NB4 (cell line): ENCODE results near the gene DYSF.

ENCODE experiments used
- DNase-seq: peaks from one replicate; pipeline ENCODE4 v3.0.0; 2010; ENCODE audit warnings: low read depth
- H3K4me3 ChIP-seq: one replicate; pipeline ENCODE4 v1.5.1; 2011; ENCODE audit warnings: mild to moderate bottlenecking, low read depth, low read length, moderate library complexity
- MYC ChIP-seq: IDR thresholded peaks from 2 replicates; pipeline ENCODE4 v1.6.1; 2011; ENCODE audit warnings: low read depth, low read length
- POLR2A ChIP-seq: IDR thresholded peaks from 2 replicates; pipeline ENCODE4 v1.6.1; 2011; ENCODE audit warnings: mild to moderate bottlenecking; ENCODE audit not compliant: insufficient read length; ENCODE audit errors: extremely low read depth
- TF ChIP-seq, protein P1 (sequence below): IDR thresholded peaks from one replicate; pipeline ENCODE4 v1.5.1; 2012; ENCODE audit warnings: low read depth, low read length
- TF ChIP-seq, protein P2 (sequence below): IDR thresholded peaks from 2 replicates; pipeline ENCODE4 v1.6.1; 2011; ENCODE audit warnings: low read depth, low read length

The DYSF gene

DNA sequence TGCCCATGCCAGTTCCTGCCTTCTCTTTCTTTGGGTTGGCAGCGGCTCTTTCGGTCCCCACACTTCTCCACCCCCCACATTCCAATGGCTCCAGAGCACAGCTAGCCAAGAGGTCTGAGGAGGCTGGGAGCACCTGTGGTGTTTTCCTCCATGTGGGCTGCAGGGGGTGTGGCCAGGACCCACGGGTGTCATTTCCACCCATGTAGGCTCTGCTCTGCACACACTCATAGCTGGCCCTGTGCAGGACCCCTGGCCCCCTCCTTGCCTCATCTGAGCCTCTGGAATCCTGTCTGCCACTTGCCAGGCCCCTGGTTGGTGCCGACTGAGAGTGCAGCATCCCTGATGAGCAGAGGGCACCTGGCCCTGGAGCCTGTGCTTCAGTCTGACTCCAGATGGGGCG, 46.3 kb downstream of the DYSF start:
- no peak overlapping the region for H3K4me3 ChIP-seq
- DNase-seq: no peak
- TF ChIP-seq MYC: no peak
- TF ChIP-seq, protein P1, sequence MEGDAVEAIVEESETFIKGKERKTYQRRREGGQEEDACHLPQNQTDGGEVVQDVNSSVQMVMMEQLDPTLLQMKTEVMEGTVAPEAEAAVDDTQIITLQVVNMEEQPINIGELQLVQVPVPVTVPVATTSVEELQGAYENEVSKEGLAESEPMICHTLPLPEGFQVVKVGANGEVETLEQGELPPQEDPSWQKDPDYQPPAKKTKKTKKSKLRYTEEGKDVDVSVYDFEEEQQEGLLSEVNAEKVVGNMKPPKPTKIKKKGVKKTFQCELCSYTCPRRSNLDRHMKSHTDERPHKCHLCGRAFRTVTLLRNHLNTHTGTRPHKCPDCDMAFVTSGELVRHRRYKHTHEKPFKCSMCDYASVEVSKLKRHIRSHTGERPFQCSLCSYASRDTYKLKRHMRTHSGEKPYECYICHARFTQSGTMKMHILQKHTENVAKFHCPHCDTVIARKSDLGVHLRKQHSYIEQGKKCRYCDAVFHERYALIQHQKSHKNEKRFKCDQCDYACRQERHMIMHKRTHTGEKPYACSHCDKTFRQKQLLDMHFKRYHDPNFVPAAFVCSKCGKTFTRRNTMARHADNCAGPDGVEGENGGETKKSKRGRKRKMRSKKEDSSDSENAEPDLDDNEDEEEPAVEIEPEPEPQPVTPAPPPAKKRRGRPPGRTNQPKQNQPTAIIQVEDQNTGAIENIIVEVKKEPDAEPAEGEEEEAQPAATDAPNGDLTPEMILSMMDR: no peak
- TF ChIP-seq, protein P2, sequence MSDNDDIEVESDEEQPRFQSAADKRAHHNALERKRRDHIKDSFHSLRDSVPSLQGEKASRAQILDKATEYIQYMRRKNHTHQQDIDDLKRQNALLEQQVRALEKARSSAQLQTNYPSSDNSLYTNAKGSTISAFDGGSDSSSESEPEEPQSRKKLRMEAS: no peak
- no peak for TF ChIP-seq POLR2A

DNA sequence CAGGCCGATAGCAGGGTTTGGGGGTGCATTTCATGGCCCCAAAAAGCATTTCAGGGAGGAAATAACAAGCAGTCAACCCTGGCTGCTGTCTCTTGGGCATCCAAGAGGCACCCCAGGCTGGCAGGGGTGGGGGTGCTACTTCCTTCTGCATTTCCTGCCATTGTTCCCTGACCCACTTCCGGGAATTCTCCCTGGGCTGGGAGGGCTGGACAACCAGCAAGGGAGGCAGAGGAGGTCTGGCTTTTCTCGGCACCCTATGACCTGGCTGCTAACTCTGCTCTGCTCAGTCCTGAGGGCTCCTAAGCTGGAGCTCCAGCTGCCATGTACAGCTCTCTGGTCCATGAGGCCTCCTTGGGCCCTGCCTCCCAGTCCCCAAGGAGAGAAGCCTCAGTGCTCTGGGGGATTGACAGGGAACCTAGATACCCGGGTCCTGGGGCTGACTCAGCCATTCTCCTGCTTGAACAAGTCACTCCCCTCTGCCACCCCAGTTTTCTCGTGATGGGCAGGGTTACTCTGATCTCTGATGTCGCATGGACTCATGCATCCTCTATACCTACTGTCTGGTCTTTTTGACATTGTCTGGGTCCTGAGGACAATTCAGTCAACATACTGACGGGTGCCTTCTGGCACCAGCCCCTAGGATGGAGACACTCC, 47.2 kb downstream of the DYSF start:
- TF ChIP-seq POLR2A (no peak), MYC (no peak)
- TF ChIP-seq, protein P1: no peak
- TF ChIP-seq, protein P2: no peak
- H3K4me3 ChIP-seq: no peak overlapping the region
- peak; percentile 43 for DNase-seq

DNA sequence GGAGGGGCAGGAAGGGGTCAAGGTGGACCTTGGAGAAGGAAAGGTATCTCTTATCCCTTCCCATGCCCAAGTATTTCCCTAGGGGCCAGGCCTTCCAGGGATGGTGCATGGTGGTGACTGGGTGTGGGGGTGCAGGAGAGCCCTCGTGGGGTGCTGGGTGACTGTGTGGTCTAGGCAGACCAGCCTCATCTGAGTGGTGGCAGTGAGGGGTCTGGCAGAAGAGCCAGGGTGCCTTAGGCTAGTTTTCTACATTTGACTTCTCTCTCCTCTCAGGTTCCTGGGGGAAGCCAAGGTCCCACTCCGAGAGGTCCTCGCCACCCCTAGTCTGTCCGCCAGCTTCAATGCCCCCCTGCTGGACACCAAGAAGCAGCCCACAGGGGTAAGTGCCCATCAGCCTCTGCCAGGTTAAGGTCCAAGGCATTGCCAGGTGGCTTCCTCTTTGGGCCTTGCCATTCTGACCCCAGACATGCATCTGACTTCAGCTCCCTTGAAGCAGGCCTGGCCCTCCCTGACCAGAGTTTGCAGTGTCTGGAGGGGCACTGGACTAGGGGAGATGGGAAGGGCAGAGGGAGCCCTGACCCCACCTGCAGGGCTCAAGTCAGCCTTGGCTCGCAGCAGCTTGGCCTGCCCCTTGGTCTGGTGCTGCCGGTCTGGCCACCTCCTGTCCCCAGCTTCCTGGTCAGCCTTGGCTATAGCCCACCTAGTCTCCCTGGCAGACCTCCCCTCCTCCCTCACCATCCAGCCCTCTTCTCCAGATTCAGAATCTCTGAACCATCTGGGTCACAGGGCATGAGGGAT, 49.8 kb downstream of the DYSF start:
- no peak for DNase-seq
- no peak overlapping the region for H3K4me3 ChIP-seq
- TF ChIP-seq, protein P1: no peak
- TF ChIP-seq, protein P2: no peak
- no peak for TF ChIP-seq MYC
- TF ChIP-seq POLR2A: no peak

DNA sequence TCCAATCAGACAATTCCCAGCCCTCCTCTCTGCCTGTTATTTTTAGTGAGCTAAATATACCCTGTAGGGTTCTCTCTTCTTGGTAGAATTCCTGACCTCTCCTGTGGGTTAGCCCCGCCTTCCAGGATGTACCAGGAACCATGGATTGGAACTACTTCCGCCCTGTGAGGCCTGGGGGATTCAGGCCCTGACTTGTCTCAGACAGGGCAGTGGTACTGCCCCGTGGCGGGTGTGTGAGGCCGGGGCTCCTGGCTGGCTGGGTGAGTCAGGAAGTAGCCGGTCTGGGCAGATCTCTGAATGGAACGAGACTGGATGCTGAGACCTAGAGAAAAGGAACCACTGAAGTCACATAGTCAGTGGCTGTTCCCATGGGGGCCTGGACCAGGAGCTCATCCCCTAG, 50.5 kb downstream of the DYSF start:
- TF ChIP-seq POLR2A: no peak
- TF ChIP-seq, protein P1: no peak
- TF ChIP-seq MYC: no peak
- TF ChIP-seq, protein P2: no peak
- no peak for DNase-seq

DNA sequence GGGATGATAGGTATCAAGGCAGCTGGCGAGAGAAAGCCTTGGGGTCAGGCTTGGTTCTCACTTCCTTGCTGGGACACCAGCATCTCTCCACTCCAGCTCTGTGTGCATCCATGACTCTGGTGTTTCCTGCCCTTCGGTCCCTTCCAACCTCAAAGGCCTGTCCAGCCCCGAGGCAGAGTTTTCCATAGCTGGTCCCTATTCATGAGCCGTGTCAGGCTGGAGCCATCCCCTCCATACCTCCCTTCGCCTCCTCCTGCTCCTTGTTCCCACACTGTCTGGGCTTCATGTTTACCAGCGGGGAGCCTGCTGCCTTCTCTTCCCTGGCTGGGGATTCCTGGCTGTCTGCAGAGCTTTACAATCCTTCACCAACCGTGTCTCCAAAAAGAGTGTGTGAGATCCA, 51.2 kb downstream of the DYSF start:
- TF ChIP-seq MYC (no peak), POLR2A (no peak)
- TF ChIP-seq, protein P1: no peak
- TF ChIP-seq, protein P2: no peak
- DNase-seq: no peak
- H3K4me3 ChIP-seq: no peak overlapping the region

More for the DNA sequence above, 50.5 kb downstream of the DYSF start:
- no peak overlapping the region for H3K4me3 ChIP-seq
